Panc1 (cell line): ENCODE results near the gene MST1. TPM values are rescaled to one million over a fixed set of nuclear protein-coding genes. Genes with fewer than 3 reads are reported as not detected.

Source experiments
- ATAC-seq: fragments of 200-7000 bp; cut with Tn5 transposase; 2 replicates; pipeline ENCODE4 v1.9.1; 2020; ENCODE audit warnings: mild to moderate bottlenecking, moderate library complexity
- BruUV-seq: library from RNA; stranded (reverse); fragments of 400-500 nt; replicated peaks from 2 replicates; lab custom pipeline; 2021; lab: Mats Ljungman, UMichigan
- CTCF ChIA-PET: fragments of 300-600 bp; sonication (Branson Sonifier 250); formaldehyde crosslinking; loops from one replicate; lab custom pipeline; 2022; ENCODE audit warnings: antibody characterized with exemption; lab: Charles Lee
- POLR2A ChIA-PET: fragments of 300-600 bp; sonication (Branson Sonifier 250); formaldehyde crosslinking; loops from one replicate; lab custom pipeline; 2022; ENCODE audit warnings: antibody characterized with exemption; lab: Charles Lee
- DNase-seq: peaks from one replicate; pipeline ENCODE4 v3.0.0-alpha.2; 2010; ENCODE audit warnings: low read depth, low spot score
- H3K27ac ChIP-seq: 2 replicates; pipeline ENCODE4 v1.5.1; 2011; ENCODE audit warnings: mild to moderate bottlenecking, low read length, inconsistent platforms
- H3K27me3 ChIP-seq: fragments of 200-500 bp; sonication (Bioruptor generic); 2 replicates; pipeline ENCODE4 v1.6.0; 2014; ENCODE audit warnings: low read length, inconsistent platforms; ENCODE audit not compliant: control insufficient read depth, insufficient read depth
- H3K36me3 ChIP-seq: fragments of 200-500 bp; sonication (Bioruptor generic); 2 replicates; pipeline ENCODE4 v1.5.1; 2014; ENCODE audit warnings: inconsistent platforms, mild to moderate bottlenecking, low read length, moderate library complexity; ENCODE audit not compliant: control insufficient read depth, insufficient read depth
- H3K4me1 ChIP-seq: 2 replicates; pipeline ENCODE4 v1.5.1; 2011; ENCODE audit warnings: inconsistent platforms, mild to moderate bottlenecking, low read length, moderate library complexity; ENCODE audit not compliant: control insufficient read depth, insufficient read depth
- H3K4me3 ChIP-seq, 2 experiments: 2 replicates each; pipeline ENCODE4 v1.5.1; 2011 to 2012; ENCODE audit warnings: low read depth in 2 of 2, low read length in 2 of 2, mild to moderate bottlenecking in 2 of 2, inconsistent platforms in 1 of 2, moderate library complexity in 1 of 2
- H3K9me3 ChIP-seq: fragments of 200-500 bp; sonication (Bioruptor generic); 2 replicates; pipeline ENCODE4 v1.5.1; 2014; ENCODE audit warnings: low read depth, mild to moderate bottlenecking, inconsistent platforms, low read length, moderate library complexity; ENCODE audit not compliant: control insufficient read depth, insufficient read depth
- CTCF ChIP-seq: fragments of 450-650 bp; IDR thresholded peaks from 2 replicates; pipeline ENCODE4 v1.5.1; 2017; ENCODE audit warnings: mild to moderate bottlenecking
- POLR2AphosphoS5 ChIP-seq: IDR thresholded peaks from 2 replicates; pipeline ENCODE4 v1.6.1; 2012; ENCODE audit warnings: mild to moderate bottlenecking, low read depth, low read length, moderate library complexity
- REST ChIP-seq, 2 experiments: IDR thresholded peaks; 2 replicates each; pipeline ENCODE4 v1.6.1; 2011 to 2012; ENCODE audit warnings: low read depth in 2 of 2, control low read depth in 1 of 2, low read length in 1 of 2, mild to moderate bottlenecking in 1 of 2, moderate library complexity in 1 of 2; ENCODE audit not compliant: insufficient read depth in 1 of 2
- SIN3A ChIP-seq: IDR thresholded peaks from 2 replicates; pipeline ENCODE4 v1.6.1; 2012; ENCODE audit warnings: low read depth, mild to moderate bottlenecking, low read length, moderate library complexity, borderline replicate concordance; ENCODE audit not compliant: insufficient read depth
- TCF7L2 ChIP-seq: IDR thresholded peaks from 2 replicates; pipeline ENCODE4 v1.6.1; 2011; ENCODE audit warnings: mild to moderate bottlenecking, low read depth, low read length, inconsistent platforms
- in situ Hi-C: cut with HindIII; loops from 2 replicates; pipeline ENCODE4 v1.10.0; 2016; ENCODE audit warnings: low sequenced_read_pairs, low pct_unique_long_range_greater_than_20kb
- intact Hi-C: fragments of 100-400 bp; cut with micrococcal nuclease; formaldehyde crosslinking; loops from one replicate; pipeline ENCODE4 v1.10.0; 2022; ENCODE audit not compliant: unreplicated experiment
- total RNA-seq: library from RNA; stranded (reverse); gene quantifications from one replicate; pipeline ENCODE4 v1.2.1, GENCODE V29; 2021; ENCODE audit not compliant: unreplicated experiment

Gene MST1
- total RNA-seq, 1 experiment from 2014 or later, result 14.0 TPM

GRCh38 chr3:49715611-49716121, 26.4 kb upstream of the MST1 start:
- Histone ChIP-seq H3K36me3 (no peaks in the 10 kb centered on the region), H3K4me1 (no peaks in the 10 kb centered on the region), H3K4me3 (no peak overlapping the region), H3K27me3 (no peaks in the 10 kb centered on the region), H3K9me3 (no peaks in the 10 kb centered on the region), H3K27ac (no peak overlapping the region)
- no peak for TF ChIP-seq TCF7L2
- TF ChIP-seq REST (IDR thresholded peaks at IDR 0.05; ENCODE audit: insufficient read depth in 1 of 2, low read depth in 2 of 2, low read length in 1 of 2), result no peak
- no peak for TF ChIP-seq CTCF
- no TSS peak for BruUV-seq
- no peak for ATAC-seq
- intact Hi-C loops, result no loop called here
- no peak for DNase-seq
- POLR2A ChIA-PET, result no interaction called here
- in situ Hi-C loops, result no loop called here
- CTCF ChIA-PET, result no interaction called here

GRCh38 chr3:49714728-49715550, 25.7 kb upstream of the MST1 start:
- Histone ChIP-seq H3K4me3 (no peak overlapping the region), H3K27me3 (no peaks in the 10 kb centered on the region), H3K9me3 (no peaks in the 10 kb centered on the region), H3K27ac (no peak overlapping the region), H3K36me3 (no peaks in the 10 kb centered on the region), H3K4me1 (no peaks in the 10 kb centered on the region)
- BruUV-seq, result no TSS peak
- intact Hi-C loops, result no loop called here
- in situ Hi-C loops, result no loop called here
- DNase-seq (no peak), ATAC-seq (no peak)
- ChIA-PET POLR2A (no interaction called here), CTCF (no interaction called here)
- TF ChIP-seq SIN3A (no peak), TCF7L2 (no peak), POLR2AphosphoS5 (no peak), CTCF (no peak), REST (IDR thresholded peaks at IDR 0.05; ENCODE audit: insufficient read depth in 1 of 2, low read depth in 2 of 2, low read length in 1 of 2) (no peak; a peak in 1 of 4 replicates)
